ENCODE results near the gene MYO15A.

MYO15A gene

DNA sequence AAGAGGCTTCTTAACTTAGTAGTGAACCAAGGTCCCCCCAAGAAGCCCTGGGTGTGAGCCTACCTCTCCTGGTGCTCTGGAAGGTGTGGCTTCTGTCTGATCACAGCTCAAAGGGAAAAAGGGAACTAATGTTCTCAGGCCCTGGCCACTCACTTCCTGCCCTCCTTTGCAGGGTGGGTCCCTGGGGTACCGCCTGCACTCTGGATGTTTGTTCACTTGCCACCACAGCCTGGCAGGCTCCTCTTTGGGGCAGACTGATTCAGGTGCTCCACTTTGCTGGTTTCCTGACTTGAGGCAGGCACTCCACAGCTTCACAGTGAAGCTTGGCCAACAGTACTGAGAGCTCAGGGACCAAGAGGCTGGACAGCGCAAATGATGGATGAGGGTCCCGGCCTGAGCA, 5.9 kb upstream of the MYO15A start:
- DNase-seq (ENCODE audit: low spot score): no peak

DNA sequence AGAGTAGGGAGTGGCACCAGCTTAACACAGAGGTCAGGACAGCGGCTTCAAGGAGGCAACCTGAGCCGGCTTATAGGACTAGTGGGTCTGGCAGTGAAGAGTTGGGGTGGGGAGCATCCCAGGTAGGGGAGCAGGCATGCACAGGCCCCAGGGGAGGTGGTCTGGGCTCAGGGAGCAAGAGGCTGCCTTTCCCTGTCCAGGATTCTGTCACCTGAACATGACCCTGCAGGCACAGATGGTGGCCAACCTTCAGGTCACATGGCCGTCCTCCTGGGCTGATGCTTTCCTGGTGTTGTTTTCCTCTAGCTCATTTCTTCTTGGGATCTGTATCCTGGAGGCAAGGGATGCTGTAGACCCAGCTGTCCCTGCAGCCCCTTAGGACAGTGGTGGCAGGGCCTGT, 3.5 kb upstream of the MYO15A start:
- no peak for DNase-seq (ENCODE audit: low spot score)

- no peak for DNase-seq (ENCODE audit: low spot score)
These were observed 3.0 kb upstream of the MYO15A start for GRCh38 chr17:18105595-18105994.

GRCh38 chr17:18106211-18106610, 2.3 kb upstream of the MYO15A start:
- no peak for DNase-seq (ENCODE audit: low spot score)

- DNase-seq (ENCODE audit: low spot score): no peak
These were observed 1.3 kb upstream of the MYO15A start for GRCh38 chr17:18107061-18107790.

DNA sequence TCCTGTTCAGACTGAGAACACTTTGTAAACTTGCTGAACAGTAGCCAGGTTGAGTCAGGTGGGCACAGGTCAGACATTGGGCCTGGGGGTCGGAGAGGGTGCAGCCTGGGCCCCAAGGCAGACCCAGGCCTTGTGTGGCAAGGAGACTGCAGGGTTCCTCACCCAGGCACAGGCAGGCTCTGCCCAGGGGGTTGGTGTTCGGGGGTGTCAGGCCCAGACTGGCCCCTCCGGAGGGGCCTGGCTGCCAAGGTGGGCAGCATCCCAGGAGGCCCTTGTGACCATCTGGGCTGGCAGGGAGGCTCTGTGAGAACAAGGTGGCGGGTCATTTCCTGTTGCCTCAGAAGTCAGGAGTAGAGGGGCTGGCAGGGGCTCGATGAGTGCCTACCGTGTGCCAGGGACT, 585 bp upstream of the MYO15A start:
- DNase-seq (ENCODE audit: low spot score): no peak

GRCh38 chr17:18109935-18110485, 1.5 kb downstream of the MYO15A start:
- no peak for DNase-seq (ENCODE audit: low spot score)

DNA sequence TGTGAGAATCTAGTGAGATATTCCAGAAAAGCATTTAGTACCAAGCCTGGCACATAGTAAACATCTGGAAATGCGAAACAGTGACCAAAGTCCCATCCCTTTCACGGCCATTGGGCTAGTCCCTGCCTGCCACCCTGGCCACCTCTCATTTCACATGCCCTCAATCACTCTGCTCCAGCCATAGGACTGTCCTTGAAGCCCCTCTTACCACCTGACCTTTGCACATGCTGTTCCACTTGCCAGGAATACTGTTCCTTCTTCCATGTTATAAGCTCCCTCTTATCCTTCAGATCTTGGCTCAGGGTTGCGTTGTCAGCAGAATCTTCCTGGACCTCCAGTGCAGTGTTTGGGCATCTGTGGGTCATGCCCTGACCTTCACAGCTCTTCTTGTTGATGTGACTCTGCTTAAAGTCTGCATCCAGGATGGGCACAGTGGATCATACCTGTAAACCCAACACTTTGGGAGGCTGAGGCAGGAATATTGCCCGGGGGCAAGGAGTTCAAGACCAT, 2.1 kb downstream of the MYO15A start:
- DNase-seq (ENCODE audit: low spot score): no peak

DNA sequence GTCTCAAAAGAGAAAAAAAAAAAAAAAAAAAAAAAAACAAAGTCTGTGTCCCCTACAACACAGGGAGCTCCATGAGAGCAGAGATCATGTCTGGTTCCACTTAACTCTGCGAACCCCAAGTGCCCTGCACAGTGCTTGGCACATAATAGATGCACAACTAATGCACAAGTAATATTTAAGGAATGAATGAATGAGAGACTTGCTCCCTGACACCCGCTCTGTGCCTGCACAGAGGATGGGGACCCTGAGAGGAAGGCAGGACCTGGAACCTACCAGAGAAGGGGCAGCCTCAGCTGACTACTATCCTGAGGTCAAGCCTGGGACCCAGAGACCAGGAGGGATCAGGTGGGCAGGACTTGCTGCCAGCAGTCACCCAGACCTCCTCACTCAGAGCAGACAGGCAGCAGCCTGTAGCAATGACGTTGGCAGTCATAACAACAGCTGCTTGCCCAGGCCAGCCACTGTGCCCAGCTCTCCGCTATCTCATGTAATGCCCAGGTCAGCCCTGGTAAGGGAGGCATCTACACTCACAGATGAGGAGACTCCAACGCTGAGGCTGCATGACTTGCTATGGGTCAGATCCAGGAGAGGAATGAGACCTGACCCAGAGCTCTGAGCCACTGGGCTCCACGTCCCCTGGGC, 2.9 kb downstream of the MYO15A start:
- no peak for DNase-seq (ENCODE audit: low spot score)

- DNase-seq (ENCODE audit: low spot score): no peak
These were observed 7.0 kb downstream of the MYO15A start for GRCh38 chr17:18115517-18115916.

DNA sequence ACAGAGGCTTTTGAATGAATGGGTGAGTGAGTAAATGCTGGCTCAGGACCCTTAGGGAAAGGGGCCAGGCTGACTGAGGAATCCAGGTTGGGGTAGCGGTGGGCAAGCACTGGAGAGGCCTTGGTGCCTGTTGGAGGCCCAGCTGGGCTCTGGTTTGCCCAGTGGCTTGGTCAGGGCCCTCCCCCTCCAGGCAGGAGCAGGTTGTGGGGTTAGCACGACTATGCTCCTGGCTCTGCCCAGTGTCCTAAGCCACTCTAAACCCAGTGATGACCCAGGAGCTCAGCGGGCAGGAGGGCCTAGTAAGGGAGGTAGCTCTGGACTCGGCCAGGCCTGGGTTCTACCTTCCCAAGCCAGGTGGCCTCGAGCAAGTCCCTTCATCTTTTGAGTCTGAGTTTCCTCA, 7.5 kb downstream of the MYO15A start:
- no peak for DNase-seq (ENCODE audit: low spot score)

- DNase-seq (ENCODE audit: low spot score): no peak
These were observed 9.0 kb downstream of the MYO15A start for GRCh38 chr17:18117533-18117932.

GRCh38 chr17:18117982-18118975, 9.7 kb downstream of the MYO15A start:
- no peak for DNase-seq (ENCODE audit: low spot score)

DNA sequence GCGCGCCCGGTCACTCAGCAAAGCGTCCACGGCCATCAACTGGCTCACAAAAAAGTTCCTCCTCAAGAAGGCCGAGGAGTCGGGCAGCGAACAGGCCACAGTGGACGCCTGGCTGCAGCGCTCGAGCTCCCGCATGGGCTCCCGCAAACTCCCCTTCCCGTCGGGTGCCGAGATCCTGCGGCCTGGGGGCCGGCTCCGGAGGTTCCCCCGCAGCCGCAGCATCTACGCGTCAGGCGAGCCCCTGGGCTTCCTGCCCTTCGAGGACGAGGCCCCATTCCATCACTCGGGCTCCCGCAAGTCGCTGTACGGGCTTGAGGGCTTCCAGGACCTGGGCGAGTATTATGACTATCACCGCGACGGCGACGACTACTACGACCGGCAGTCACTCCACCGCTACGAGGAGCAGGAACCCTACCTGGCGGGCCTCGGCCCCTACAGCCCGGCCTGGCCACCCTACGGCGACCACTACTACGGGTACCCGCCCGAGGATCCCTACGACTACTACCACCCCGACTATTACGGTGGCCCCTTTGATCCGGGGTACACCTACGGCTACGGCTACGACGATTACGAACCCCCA, 10.7 kb downstream of the MYO15A start:
- no peak for DNase-seq (ENCODE audit: low spot score)

DNA sequence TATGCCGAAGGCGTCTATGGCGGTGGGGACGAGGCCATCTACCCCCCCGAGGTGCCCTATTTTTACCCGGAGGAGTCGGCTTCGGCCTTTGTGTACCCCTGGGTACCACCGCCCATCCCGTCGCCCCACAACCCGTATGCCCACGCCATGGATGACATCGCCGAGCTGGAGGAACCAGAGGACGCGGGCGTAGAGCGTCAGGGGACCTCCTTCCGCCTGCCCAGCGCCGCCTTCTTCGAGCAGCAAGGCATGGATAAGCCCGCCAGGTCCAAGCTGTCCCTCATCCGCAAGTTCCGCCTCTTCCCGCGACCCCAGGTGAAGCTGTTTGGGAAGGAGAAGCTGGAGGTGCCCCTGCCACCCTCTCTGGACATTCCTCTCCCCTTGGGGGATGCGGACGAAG, 11.4 kb downstream of the MYO15A start:
- DNase-seq (ENCODE audit: low spot score): no peak

- no peak for DNase-seq (ENCODE audit: low spot score)
These were observed 12.0 kb downstream of the MYO15A start for GRCh38 chr17:18120461-18121017.

GRCh38 chr17:18121144-18121910, 12.8 kb downstream of the MYO15A start:
- DNase-seq (ENCODE audit: low spot score): no peak

- no peak for DNase-seq (ENCODE audit: low spot score)
These were observed 14.6 kb downstream of the MYO15A start for GRCh38 chr17:18122990-18123753.

DNA sequence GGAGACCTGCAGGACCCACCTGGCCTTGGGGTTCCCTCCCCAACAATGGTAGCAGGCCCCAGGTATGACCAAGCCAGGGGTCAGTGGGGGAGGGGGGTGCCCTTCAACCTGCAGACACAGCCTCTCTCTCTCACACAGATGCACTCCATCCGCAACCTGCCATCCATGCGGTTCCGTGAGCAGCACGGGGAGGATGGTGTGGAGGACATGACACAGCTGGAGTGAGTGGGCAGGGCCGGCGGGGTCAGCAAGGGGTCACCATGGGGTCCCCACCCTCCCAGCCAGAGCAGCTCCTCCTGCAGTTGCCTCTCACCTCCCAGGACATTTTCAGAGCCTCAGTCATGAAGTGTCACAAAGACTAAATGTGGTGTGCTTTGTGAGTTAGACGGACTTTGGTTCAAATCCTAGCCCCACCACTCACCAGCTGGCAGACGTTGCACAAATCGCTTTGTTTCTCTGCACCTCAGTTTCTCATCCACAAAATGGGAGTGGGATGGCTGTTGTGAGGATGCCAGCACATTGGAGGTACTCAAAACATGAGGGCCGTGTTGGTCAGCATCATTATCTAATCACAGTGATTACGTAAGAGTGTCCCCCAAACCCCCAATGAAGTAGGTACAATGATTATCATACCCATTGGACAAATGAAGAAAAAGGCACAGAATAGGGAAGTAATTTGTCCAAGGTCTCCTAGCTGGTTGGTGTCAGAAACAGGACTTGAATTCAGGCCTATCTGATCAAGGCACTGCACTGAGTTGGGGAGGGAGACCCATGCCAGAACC, 16.0 kb downstream of the MYO15A start:
- no peak for DNase-seq (ENCODE audit: low spot score)
